ENCODE measurements around the gene TSC1. TPM values are rescaled to one million over a fixed set of nuclear protein-coding genes. Genes with fewer than 3 reads are reported as not detected.
A peak's percentile ranks its signal among the peaks of the same experiment; 100 is the strongest.

Gene TSC1
- total RNA-seq, 1 donor from 2014 or later: 50.9 TPM

DNA sequence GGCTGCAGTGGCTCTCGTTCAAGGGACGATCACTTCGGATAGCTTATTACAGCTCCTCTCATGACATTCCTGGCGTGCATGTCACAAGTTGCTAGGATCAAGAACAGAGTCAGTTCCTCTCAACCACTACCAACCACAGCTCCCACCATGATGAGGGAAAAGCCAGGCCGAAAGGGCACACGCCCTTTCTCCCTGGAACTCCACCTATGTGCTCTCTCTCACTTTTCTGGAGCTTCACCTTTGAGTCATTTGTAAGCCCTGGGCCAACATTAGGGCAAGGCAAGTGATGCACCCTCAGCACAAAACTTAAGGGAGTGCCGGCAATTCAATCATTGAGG, 64.1 kb downstream of the TSC1 start:
- H3K27ac Mint-ChIP-seq (ENCODE audit: unreplicated experiment): no peak overlapping the region
- peaks cover 3% of the 10 kb centered on the region for H3K27me3 Mint-ChIP-seq (ENCODE audit: low read depth)
- no peaks in the 10 kb centered on the region for H3K36me3 Mint-ChIP-seq (ENCODE audit: low read depth)
- no peaks in the 10 kb centered on the region for H3K9me3 Mint-ChIP-seq
- H3K4me3 Mint-ChIP-seq: peak overlapping the region; percentile 89
- no peak for TF ChIP-seq CTCF (conservative IDR thresholded peaks at IDR 0.05)
- H3K4me1 Mint-ChIP-seq: peaks cover 5% of the 10 kb centered on the region
- DNase-seq (ENCODE audit: low read depth, low spot score): no peak

DNA sequence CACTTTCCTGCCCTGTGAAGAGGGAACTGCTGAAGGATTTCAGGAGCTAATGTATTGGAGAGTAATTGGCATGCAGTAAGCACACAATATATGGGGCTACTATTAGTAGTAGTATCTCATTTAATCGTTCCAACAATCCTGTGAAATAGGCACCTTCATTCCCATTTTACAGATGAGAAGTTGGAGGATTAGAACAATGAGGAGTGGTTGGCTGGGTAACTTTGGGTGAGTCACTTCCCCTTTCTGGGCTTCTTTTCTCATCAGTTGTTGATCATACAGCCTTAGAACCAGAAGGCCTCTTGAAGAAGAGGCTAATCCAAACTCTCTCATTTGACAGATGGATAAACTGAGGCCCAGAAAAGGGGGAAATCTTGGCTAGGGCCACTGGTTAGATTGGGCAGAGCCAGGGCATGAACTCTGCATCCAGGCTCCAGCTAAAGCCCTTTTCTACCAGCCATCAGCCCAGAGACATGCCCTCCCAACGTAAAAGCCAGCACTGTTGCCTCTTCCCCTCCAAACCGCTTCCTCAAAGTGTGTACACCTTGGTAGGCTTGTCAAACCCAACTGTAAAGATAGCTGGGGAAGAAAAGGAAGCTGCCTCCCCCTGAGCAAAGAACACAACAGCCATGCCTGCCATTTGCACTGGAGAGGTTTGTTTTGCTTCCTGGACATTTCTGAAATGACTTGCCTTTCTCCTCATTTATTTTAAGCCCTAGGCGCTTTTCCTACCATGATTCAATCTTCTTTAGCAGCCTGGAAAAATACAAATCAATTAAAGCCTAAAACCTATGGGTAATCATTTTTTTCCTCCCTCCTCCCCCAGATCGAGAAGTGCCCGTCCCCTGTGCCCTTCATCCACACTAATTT, 64.7 kb downstream of the TSC1 start:
- no peak overlapping the region for H3K27ac Mint-ChIP-seq (ENCODE audit: unreplicated experiment)
- TF ChIP-seq CTCF (conservative IDR thresholded peaks at IDR 0.05): no peak

GRCh38 chr9:132878695-132879456, 65.5 kb downstream of the TSC1 start, which contains the start of gene SPACA9:
TSS of gene SPACA9 (plus strand) at chr9:132878898. CDS start at chr9:132883948, 5,050 bp downstream.
- TF ChIP-seq CTCF (conservative IDR thresholded peaks at IDR 0.05): no peak
- peak within 1 kb of the TSS; percentile 89 for H3K4me3 Mint-ChIP-seq

More for the DNA sequence above, 64.7 kb downstream of the TSC1 start:
- Mint-ChIP-seq H3K27me3 (ENCODE audit: low read depth) (peaks cover 5% of the 10 kb centered on the region), H3K9me3 (no peaks in the 10 kb centered on the region), H3K36me3 (ENCODE audit: low read depth) (no peaks in the 10 kb centered on the region), H3K4me1 (peaks cover 5% of the 10 kb centered on the region), H3K4me3 (peak overlapping the region; percentile 89)
- no peak for DNase-seq (ENCODE audit: low read depth, low spot score)

GRCh38 chr9:132877824-132878694, 66.4 kb downstream of the TSC1 start, which contains the start of gene AK8:
TSS of gene AK8 (minus strand) at chr9:132878284. CDS start at chr9:132878255, 29 bp downstream.
- no peak for TF ChIP-seq CTCF (conservative IDR thresholded peaks at IDR 0.05)
- DNase-seq (ENCODE audit: low read depth, low spot score): peak; percentile 68
- Mint-ChIP-seq H3K27me3 (ENCODE audit: low read depth) (peaks cover 5% of the 10 kb centered on the region), H3K27ac (ENCODE audit: unreplicated experiment) (peak within 1 kb of the TSS; percentile 6), H3K36me3 (ENCODE audit: low read depth) (no peaks in the 10 kb centered on the region), H3K9me3 (no peaks in the 10 kb centered on the region), H3K4me3 (peak within 1 kb of the TSS; percentile 89), H3K4me1 (peaks cover 5% of the 10 kb centered on the region)

More at GRCh38 chr9:132878695-132879456, 65.5 kb downstream of the TSC1 start, which contains the start of gene SPACA9:
- H3K27ac Mint-ChIP-seq (ENCODE audit: unreplicated experiment): peak within 1 kb of the TSS; percentile 6
- peak; percentile 31 for DNase-seq (ENCODE audit: low read depth, low spot score)
- H3K27me3 Mint-ChIP-seq (ENCODE audit: low read depth): peaks cover 5% of the 10 kb centered on the region
- no peaks in the 10 kb centered on the region for H3K36me3 Mint-ChIP-seq (ENCODE audit: low read depth)
- no peaks in the 10 kb centered on the region for H3K9me3 Mint-ChIP-seq
- H3K4me1 Mint-ChIP-seq: peaks cover 5% of the 10 kb centered on the region

GRCh38 chr9:132877458-132877823, 67.0 kb downstream of the TSC1 start:
- H3K36me3 Mint-ChIP-seq (ENCODE audit: low read depth): no peaks in the 10 kb centered on the region
- H3K9me3 Mint-ChIP-seq: no peaks in the 10 kb centered on the region
- TF ChIP-seq CTCF (conservative IDR thresholded peaks at IDR 0.05): no peak
- peaks cover 5% of the 10 kb centered on the region for H3K27me3 Mint-ChIP-seq (ENCODE audit: low read depth)
- peak overlapping the region; percentile 80 for H3K4me3 Mint-ChIP-seq
- H3K27ac Mint-ChIP-seq (ENCODE audit: unreplicated experiment): no peak overlapping the region
- H3K4me1 Mint-ChIP-seq: peaks cover 5% of the 10 kb centered on the region
- no peak for DNase-seq (ENCODE audit: low read depth, low spot score)

Measured in neural crest cell (in vitro differentiated cells).